ENCODE data around the gene NLRP9.
"Not testable (repeated sequence)": the region's sequence is repeated elsewhere in the genome, so short reads cannot be mapped to it uniquely, and the experiment has no call there.

NLRP9 gene

DNA sequence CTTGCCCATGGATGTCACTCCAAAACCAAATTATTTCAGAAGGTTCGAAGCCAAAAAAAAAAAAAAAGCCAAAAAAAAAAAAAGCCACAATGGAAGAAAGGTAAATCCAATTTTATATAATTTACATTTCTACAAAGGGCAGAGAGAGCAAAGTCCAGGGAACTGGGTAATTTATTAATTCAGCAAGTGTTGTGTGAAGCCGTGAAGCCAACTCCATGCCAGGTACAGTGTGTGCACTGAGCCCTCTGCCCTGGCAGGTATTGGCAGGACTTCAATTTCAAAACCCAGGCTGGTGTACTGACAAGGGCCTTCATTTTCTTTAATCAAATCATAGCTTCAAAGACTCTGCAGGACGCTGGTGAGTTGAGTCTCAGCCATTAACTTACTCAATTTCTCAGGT, 15.2 kb upstream of the NLRP9 start:
- Histone ChIP-seq H3K4me3 (ENCODE audit: insufficient read length, low read depth) (no peak overlapping the region), H3K4me1 (ENCODE audit: insufficient read depth, insufficient read length) (no peaks in the 10 kb centered on the region), H3K36me3 (ENCODE audit: insufficient read depth, insufficient read length, low read length) (no peaks in the 10 kb centered on the region), H3K27me3 (ENCODE audit: insufficient read depth, insufficient read length) (no peaks in the 10 kb centered on the region), H3K9ac (ENCODE audit: insufficient read length, low read depth) (no peak overlapping the region), H3K9me3 (ENCODE audit: insufficient read depth, low read length) (no peaks in the 10 kb centered on the region)
- TF ChIP-seq ZNF274 (IDR thresholded peaks at IDR 0.05; ENCODE audit: low read depth, low read length): no peak
- no peak for TF ChIP-seq YY1 (IDR thresholded peaks at IDR 0.05; ENCODE audit: insufficient read depth, insufficient read length)
- DNase-seq (ENCODE audit: low read depth, low spot score): no peak

DNA sequence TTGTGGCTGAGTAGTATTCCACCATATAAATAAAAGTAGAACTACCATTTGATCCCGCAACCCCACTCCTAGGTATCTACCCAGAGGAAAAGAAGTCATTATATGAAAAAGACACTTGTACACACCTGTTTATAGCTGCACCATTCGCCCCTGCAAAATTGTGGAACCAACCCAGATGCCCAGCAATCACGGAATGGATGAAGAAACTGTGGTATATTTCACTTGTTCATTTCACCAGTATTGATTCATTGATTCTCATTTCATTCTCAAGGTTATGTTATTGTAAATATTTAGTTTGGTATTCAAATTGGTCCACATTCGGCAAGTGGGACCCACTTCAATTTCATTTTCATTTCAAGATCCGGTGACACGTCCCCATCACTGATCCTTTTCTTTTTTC, 12.5 kb upstream of the NLRP9 start:
- no peaks in the 10 kb centered on the region for H3K27me3 ChIP-seq (ENCODE audit: insufficient read depth, insufficient read length)
- no peak overlapping the region for H3K4me3 ChIP-seq (ENCODE audit: insufficient read length, low read depth)
- TF ChIP-seq SUZ12 (IDR thresholded peaks at IDR 0.05; ENCODE audit: extremely low read depth, insufficient read depth, insufficient read length) (no peak), YY1 (IDR thresholded peaks at IDR 0.05; ENCODE audit: insufficient read depth, insufficient read length) (no peak), ZNF274 (IDR thresholded peaks at IDR 0.05; ENCODE audit: low read depth, low read length) (no peak)
- H3K9ac ChIP-seq (ENCODE audit: insufficient read length, low read depth): no peak overlapping the region
- no peaks in the 10 kb centered on the region for H3K36me3 ChIP-seq (ENCODE audit: insufficient read depth, insufficient read length, low read length)
- H3K4me1 ChIP-seq (ENCODE audit: insufficient read depth, insufficient read length): no peaks in the 10 kb centered on the region
- no peak for DNase-seq (ENCODE audit: low read depth, low spot score)
- no peaks in the 10 kb centered on the region for H3K9me3 ChIP-seq (ENCODE audit: insufficient read depth, low read length)

DNA sequence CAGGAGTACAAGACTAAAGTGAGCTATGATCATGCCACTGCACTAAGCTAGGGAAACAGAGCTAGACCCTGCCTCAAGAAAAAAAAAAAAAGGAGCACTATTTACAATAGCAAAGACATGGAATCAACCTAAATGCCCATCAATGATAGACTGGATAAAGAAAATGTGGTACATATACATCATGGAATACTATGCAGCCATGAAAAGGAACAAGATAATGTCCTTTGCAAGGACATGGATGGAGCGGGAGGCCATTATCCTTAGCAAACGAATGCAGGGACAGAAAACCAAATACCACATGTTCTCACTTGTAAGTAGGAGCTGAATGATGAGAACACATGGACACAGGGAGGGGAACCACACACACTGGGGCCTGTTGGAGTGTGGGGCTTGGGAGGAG, 7.8 kb downstream of the NLRP9 start:
- DNase-seq (ENCODE audit: low read depth, low spot score); H3K4me3 ChIP-seq (ENCODE audit: insufficient read length, low read depth); H3K36me3 ChIP-seq (ENCODE audit: insufficient read depth, insufficient read length, low read length); H3K9ac ChIP-seq (ENCODE audit: insufficient read length, low read depth); H3K9me3 ChIP-seq (ENCODE audit: insufficient read depth, low read length); H3K4me1 ChIP-seq (ENCODE audit: insufficient read depth, insufficient read length); H3K27me3 ChIP-seq (ENCODE audit: insufficient read depth, insufficient read length): not testable (repeated sequence)

DNA sequence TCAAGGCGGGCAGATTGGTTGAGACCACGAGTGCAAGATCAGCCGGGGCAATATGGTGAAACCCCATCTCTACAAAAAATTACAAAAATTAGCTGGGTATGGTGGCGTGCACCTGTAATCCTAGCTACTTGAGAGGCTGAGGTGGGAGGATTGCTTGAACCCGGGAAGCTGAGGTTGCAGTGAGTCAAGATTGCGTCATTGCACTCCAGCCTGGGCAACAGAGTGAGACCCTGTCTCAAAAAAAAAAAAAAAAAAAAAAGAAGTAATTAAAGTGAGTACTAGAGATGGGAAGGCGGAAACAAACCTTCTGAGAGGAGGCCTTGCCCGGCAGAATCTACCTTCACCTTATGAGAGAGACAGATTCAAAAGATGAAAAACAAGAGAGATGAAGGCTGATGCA, 14.7 kb downstream of the NLRP9 start:
- Histone ChIP-seq H3K36me3 (ENCODE audit: insufficient read depth, insufficient read length, low read length) (no peaks in the 10 kb centered on the region), H3K4me1 (ENCODE audit: insufficient read depth, insufficient read length) (no peaks in the 10 kb centered on the region), H3K4me3 (ENCODE audit: insufficient read length, low read depth) (no peak overlapping the region), H3K27me3 (ENCODE audit: insufficient read depth, insufficient read length) (no peaks in the 10 kb centered on the region), H3K9ac (ENCODE audit: insufficient read length, low read depth) (no peak overlapping the region), H3K9me3 (ENCODE audit: insufficient read depth, low read length) (peaks cover 15% of the 10 kb centered on the region; the same call in 1 of the 2 replicates)
- no peak for DNase-seq (ENCODE audit: low read depth, low spot score)
- TF ChIP-seq YY1 (IDR thresholded peaks at IDR 0.05; ENCODE audit: insufficient read depth, insufficient read length) (no peak), SUZ12 (IDR thresholded peaks at IDR 0.05; ENCODE audit: extremely low read depth, insufficient read depth, insufficient read length) (no peak), ZNF274 (IDR thresholded peaks at IDR 0.05; ENCODE audit: low read depth, low read length) (no peak)

DNA sequence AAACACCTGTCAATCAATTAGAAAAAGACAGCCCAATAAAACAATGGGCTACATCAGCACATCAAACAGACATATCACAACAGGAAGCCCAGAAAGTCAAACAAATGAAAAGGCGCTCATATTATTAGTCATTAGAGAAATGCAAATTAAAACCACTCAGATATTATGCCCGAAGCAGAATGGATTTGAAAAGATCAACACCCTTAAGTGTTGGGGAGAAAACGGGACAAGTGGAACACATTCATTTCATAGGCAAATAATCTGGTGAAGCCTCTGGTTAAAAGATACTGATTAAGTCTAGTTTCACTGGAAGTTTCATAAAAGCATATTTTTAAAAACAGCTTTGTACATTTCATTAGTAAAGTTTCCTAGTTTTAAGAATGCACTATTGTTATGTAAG, 17.4 kb downstream of the NLRP9 start:
- Histone ChIP-seq H3K27me3 (ENCODE audit: insufficient read depth, insufficient read length) (no peaks in the 10 kb centered on the region), H3K4me3 (ENCODE audit: insufficient read length, low read depth) (no peak overlapping the region), H3K36me3 (ENCODE audit: insufficient read depth, insufficient read length, low read length) (no peaks in the 10 kb centered on the region), H3K9ac (ENCODE audit: insufficient read length, low read depth) (no peak overlapping the region), H3K4me1 (ENCODE audit: insufficient read depth, insufficient read length) (no peaks in the 10 kb centered on the region), H3K9me3 (ENCODE audit: insufficient read depth, low read length) (peaks cover 15% of the 10 kb centered on the region; the same call in 1 of the 2 replicates)
- TF ChIP-seq ZNF274 (IDR thresholded peaks at IDR 0.05; ENCODE audit: low read depth, low read length): no peak
- no peak for TF ChIP-seq SUZ12 (IDR thresholded peaks at IDR 0.05; ENCODE audit: extremely low read depth, insufficient read depth, insufficient read length)
- TF ChIP-seq YY1 (IDR thresholded peaks at IDR 0.05; ENCODE audit: insufficient read depth, insufficient read length): no peak
- no peak for DNase-seq (ENCODE audit: low read depth, low spot score)

DNA sequence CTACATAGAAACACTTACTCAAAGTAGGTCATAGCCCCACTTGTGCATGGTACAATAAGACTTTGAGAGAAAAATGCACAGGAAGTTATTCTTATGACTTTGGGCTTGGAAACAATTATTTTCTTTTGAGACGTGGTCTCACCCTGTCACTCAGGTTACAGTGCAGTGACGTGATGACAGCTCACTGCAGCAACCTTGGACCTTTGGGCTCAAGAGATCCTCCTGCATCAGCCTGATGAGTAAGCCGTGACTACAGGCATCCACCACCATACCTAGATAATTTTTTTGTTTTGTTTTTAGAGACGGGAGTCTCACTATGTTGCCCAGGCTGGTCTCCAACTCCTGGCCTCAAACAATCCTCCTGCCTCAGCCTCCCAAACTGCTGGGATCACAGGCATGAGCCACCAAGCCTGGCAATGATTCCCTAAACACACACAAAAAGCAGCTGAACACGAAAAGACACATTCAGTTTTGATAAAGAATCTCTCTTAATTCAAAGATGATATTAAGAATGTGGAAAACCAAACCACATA, 17.9 kb downstream of the NLRP9 start:
- H3K9ac ChIP-seq (ENCODE audit: insufficient read length, low read depth): no peak overlapping the region
- no peaks in the 10 kb centered on the region for H3K27me3 ChIP-seq (ENCODE audit: insufficient read depth, insufficient read length)
- TF ChIP-seq SUZ12 (IDR thresholded peaks at IDR 0.05; ENCODE audit: extremely low read depth, insufficient read depth, insufficient read length): no peak
- TF ChIP-seq YY1 (IDR thresholded peaks at IDR 0.05; ENCODE audit: insufficient read depth, insufficient read length): no peak
- TF ChIP-seq ZNF274 (IDR thresholded peaks at IDR 0.05; ENCODE audit: low read depth, low read length): no peak
- no peaks in the 10 kb centered on the region for H3K36me3 ChIP-seq (ENCODE audit: insufficient read depth, insufficient read length, low read length)
- no peak overlapping the region for H3K4me3 ChIP-seq (ENCODE audit: insufficient read length, low read depth)
- no peaks in the 10 kb centered on the region for H3K4me1 ChIP-seq (ENCODE audit: insufficient read depth, insufficient read length)
- DNase-seq (ENCODE audit: low read depth, low spot score): no peak
- peaks cover 15% of the 10 kb centered on the region; the same call in 1 of the 2 replicates for H3K9me3 ChIP-seq (ENCODE audit: insufficient read depth, low read length)

DNA sequence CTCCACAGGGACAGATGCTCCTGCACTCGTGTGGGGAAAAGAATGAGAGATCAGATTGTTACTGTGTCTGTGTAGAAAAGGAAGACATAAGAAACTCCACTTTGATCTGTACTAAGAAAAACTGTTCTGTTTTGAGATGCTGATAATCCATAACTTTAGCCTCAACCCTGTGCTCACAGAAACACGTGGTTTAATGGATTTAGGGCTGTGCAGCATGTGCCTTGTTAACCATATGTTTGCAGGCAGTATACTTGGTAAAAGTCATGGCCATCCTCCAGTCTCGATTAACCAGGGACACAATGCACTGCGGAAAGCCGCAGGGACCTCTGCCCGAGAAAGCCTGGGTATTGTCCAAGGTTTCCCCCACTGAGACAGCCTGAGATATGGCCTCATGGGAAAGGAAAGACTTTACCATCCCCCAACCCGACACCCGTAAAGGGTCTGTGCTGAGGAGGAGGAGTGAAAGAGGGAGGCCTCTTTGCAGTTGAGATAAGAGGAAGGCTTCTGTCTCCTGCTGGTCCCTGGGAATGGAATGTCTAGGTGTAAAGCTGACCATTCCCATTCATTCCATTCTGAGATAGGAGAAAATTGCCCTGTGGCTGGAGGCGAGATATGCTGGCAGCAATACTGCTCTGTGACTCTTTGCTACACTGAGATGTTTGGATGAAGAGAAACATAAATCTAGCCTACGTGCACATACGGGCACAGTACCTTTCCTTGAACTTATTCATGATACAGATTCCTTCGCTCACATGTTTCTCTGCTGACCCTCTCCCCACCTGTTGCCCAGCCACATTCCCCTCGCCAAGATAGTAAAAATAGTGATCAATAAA, 20.1 kb downstream of the NLRP9 start:
- peaks cover 15% of the 10 kb centered on the region; the same call in 1 of the 2 replicates for H3K9me3 ChIP-seq (ENCODE audit: insufficient read depth, low read length)
- H3K9ac ChIP-seq (ENCODE audit: insufficient read length, low read depth): peak overlapping the region; percentile 10
- H3K4me1 ChIP-seq (ENCODE audit: insufficient read depth, insufficient read length); H3K36me3 ChIP-seq (ENCODE audit: insufficient read depth, insufficient read length, low read length); DNase-seq (ENCODE audit: low read depth, low spot score); H3K4me3 ChIP-seq (ENCODE audit: insufficient read length, low read depth); H3K27me3 ChIP-seq (ENCODE audit: insufficient read depth, insufficient read length): not testable (repeated sequence)

All from NT2/D1 (cell line).